Activated T-cell treated with anti-CD3 and anti-CD28 coated beads for 48 hours (primary cell): Measurements from ENCODE around the gene BORCS5.
"Not testable (repeated sequence)": the region's sequence is repeated elsewhere in the genome, so short reads cannot be mapped to it uniquely, and the experiment has no call there.

ENCODE experiments used
- DNase-seq: peaks from one replicate; pipeline ENCODE4 v3.0.0-alpha.2; 2020; ENCODE audit warnings: low read depth

The BORCS5 gene

GRCh38 chr12:12393171-12393570, 36.3 kb downstream of the BORCS5 start:
- DNase-seq = no peak

- no peak for DNase-seq
Measured at GRCh38 chr12:12396694-12397093, 39.8 kb downstream of the BORCS5 start.

- no peak for DNase-seq
Measured at GRCh38 chr12:12397184-12397583, 40.3 kb downstream of the BORCS5 start.

GRCh38 chr12:12398026-12398859, 41.4 kb downstream of the BORCS5 start:
- DNase-seq = no peak

GRCh38 chr12:12399161-12399560, 42.3 kb downstream of the BORCS5 start:
- no peak for DNase-seq

- no peak for DNase-seq
Measured at GRCh38 chr12:12399776-12400305, 43.0 kb downstream of the BORCS5 start.

GRCh38 chr12:12400793-12401192, 43.9 kb downstream of the BORCS5 start:
- no peak for DNase-seq

- DNase-seq = no peak
Measured at GRCh38 chr12:12403264-12404248, 46.7 kb downstream of the BORCS5 start.

GRCh38 chr12:12404297-12404696, 47.4 kb downstream of the BORCS5 start:
- DNase-seq = no peak

GRCh38 chr12:12405882-12406281, 49.0 kb downstream of the BORCS5 start:
- no peak for DNase-seq

GRCh38 chr12:12406762-12407161, 49.9 kb downstream of the BORCS5 start:
- no peak for DNase-seq

GRCh38 chr12:12408265-12408690, 51.4 kb downstream of the BORCS5 start:
- DNase-seq = no peak

- DNase-seq = not testable (repeated sequence)
Measured at GRCh38 chr12:12409337-12409736, 52.5 kb downstream of the BORCS5 start.

GRCh38 chr12:12415886-12416285, 59.0 kb downstream of the BORCS5 start:
- DNase-seq = no peak

GRCh38 chr12:12419165-12419564, 62.3 kb downstream of the BORCS5 start:
- DNase-seq = not testable (repeated sequence)

GRCh38 chr12:12423367-12423766, 66.5 kb downstream of the BORCS5 start:
- DNase-seq = no peak

GRCh38 chr12:12425001-12425400, 68.1 kb downstream of the BORCS5 start:
- no peak for DNase-seq

- no peak for DNase-seq
Measured at GRCh38 chr12:12425616-12426015, 68.7 kb downstream of the BORCS5 start.

GRCh38 chr12:12427568-12427967, 70.7 kb downstream of the BORCS5 start:
- no peak for DNase-seq

GRCh38 chr12:12428047-12428446, 71.2 kb downstream of the BORCS5 start:
- no peak for DNase-seq

- no peak for DNase-seq
Measured at GRCh38 chr12:12428961-12429657, 72.2 kb downstream of the BORCS5 start.

- no peak for DNase-seq
Measured at GRCh38 chr12:12432364-12432763, 75.5 kb downstream of the BORCS5 start.
